GM10266 (cell line): ENCODE measurements around the gene KCNH4.
"Not testable (repeated sequence)": the region's sequence is repeated elsewhere in the genome, so short reads cannot be mapped to it uniquely, and the experiment has no call there.

Experiments used
- DNase-seq: peaks from one replicate; pipeline ENCODE4 v3.0.0; 2012; ENCODE audit errors: extremely low spot score
- CTCF ChIP-seq: IDR thresholded peaks from 2 replicates; pipeline ENCODE4 v1.5.1; 2012; ENCODE audit warnings: mild to moderate bottlenecking, low read depth; ENCODE audit not compliant: control insufficient read depth, insufficient read depth; ENCODE audit errors: missing control alignments

KCNH4 gene

DNA sequence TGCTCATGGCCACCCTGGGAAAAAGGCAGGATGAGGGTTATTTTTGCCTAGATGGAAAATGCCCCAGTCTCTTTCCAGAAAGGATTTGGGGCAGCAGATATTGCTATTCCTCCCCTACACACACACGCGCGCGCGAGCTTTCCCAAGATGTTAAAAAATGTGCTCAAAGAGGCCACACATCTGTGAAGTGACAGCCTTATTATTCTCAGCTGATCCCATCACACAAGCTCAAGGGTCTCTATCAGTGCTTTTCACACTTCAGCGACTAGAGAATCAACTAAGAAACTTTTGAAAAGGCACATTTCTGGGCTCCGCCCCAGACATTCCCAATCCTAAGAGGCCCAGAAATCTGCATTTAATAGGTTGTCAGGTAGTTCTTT lies 20.4 kb downstream of the KCNH4 start:
- no peak for TF ChIP-seq CTCF
- no peak for DNase-seq

GRCh38 chr17:42159796-42160530 lies 21.0 kb downstream of the KCNH4 start:
- no peak for DNase-seq
- TF ChIP-seq CTCF, result no peak

DNA sequence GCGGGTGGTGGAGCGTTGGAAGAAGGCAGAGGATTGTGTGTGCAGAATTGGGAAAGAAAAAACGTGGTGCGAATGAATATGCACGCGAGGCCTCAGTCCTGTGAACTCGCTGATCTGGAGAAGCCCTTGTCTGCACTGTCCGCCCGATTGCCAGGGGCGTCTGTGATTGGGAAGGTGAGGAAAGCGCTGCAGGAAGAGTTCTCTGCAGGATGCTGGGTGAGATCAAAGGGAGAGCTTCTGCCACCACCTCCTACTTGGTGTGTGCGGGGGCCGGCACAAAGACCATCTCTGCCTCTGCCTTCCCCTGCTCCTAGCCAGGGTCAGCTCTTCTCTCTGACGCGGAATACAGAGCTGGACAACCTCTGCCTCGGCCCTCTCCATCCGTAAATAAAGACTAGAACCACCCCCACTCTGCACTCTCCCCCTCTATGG lies 25.3 kb downstream of the KCNH4 start:
- DNase-seq, result no peak
- TF ChIP-seq CTCF, result no peak

GRCh38 chr17:42153919-42154742 lies 26.8 kb downstream of the KCNH4 start:
- no peak for TF ChIP-seq CTCF
- DNase-seq, result no peak

DNA sequence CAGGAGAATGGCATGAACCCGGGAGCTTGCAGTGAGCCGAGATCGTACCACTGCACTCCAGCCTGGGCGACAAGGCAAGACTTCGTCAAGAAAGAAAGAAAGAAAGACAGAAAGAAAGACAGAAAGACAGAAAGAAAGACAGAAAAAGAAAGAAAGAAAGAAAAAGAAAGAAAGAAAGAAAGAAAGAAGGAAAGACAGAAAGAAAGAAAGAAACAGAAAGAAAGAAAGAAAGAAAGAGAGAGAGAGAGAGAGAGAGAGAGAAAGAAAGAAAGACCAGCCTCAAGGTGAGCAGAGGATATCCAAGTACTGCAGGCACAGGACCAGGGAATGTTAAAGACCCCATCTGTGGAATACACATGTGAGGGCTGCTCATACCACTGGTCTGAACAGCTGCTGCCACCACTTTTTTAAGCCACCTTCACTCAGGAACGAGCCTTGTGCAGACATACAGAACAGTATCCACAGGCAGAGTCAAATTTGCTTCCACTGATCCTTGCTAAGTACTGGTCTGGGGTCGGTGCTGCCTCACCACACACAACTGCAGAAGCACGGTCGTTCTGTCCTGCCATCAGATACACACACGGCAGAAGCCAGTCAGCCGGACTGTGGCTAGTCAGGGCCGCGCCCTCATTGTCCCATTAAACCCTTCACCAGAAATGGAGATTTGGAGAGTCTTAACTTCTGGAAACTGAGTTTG lies 33.9 kb downstream of the KCNH4 start:
- DNase-seq, result no peak
- no peak for TF ChIP-seq CTCF

- DNase-seq, result not testable (repeated sequence)
Measured at GRCh38 chr17:42143138-42143537, 37.8 kb downstream of the KCNH4 start.

- no peak for DNase-seq
- TF ChIP-seq CTCF, result no peak
Measured at GRCh38 chr17:42142371-42142896, 38.5 kb downstream of the KCNH4 start.
